DOHH2 (cell line): Measurements from ENCODE around the gene MRTO4.
A peak's percentile ranks its signal among the peaks of the same experiment; 100 is the strongest.
"Not testable (repeated sequence)": the region's sequence is repeated elsewhere in the genome, so short reads cannot be mapped to it uniquely, and the experiment has no call there.

Experiments used
- H3F3A ChIP-seq: fragments of 200-600 bp; sonication (generic), shearing (Covaris generic); 2 replicates; pipeline ENCODE4 v1.6.0; 2016; ENCODE audit warnings: antibody characterized with exemption, mild to moderate bottlenecking; ENCODE audit not compliant: control insufficient read depth, insufficient read depth
- H3K27ac ChIP-seq: fragments of 200-600 bp; sonication (generic); 2 replicates; pipeline ENCODE4 v1.5.1; 2014; ENCODE audit warnings: low read depth, mild to moderate bottlenecking, low read length, moderate library complexity
- H3K27me3 ChIP-seq: fragments of 200-600 bp; sonication (generic); 2 replicates; pipeline ENCODE4 v1.6.1; 2014; ENCODE audit warnings: mild to moderate bottlenecking, low read length, mixed read lengths; ENCODE audit not compliant: control insufficient read depth
- H3K36me3 ChIP-seq: fragments of 200-600 bp; sonication (generic); 2 replicates; pipeline ENCODE4 v1.6.1; 2014; ENCODE audit warnings: mild to moderate bottlenecking, low read length, moderate library complexity, mixed read lengths; ENCODE audit not compliant: control insufficient read depth
- H3K4me1 ChIP-seq: fragments of 200-600 bp; sonication (generic); 2 replicates; pipeline ENCODE4 v1.6.1; 2014; ENCODE audit warnings: mild to moderate bottlenecking, low read length, mixed read lengths; ENCODE audit not compliant: control insufficient read depth
- H3K4me2 ChIP-seq: fragments of 200-600 bp; sonication (generic); 2 replicates; pipeline ENCODE4 v1.6.0; 2014; ENCODE audit warnings: mild to moderate bottlenecking, low read length, moderate library complexity
- H3K4me3 ChIP-seq: fragments of 200-600 bp; sonication (generic); 2 replicates; pipeline ENCODE4 v1.5.1; 2014; ENCODE audit warnings: mild to moderate bottlenecking, low read length, mixed read lengths
- H3K79me2 ChIP-seq: fragments of 200-600 bp; sonication (generic); 2 replicates; pipeline ENCODE4 v1.6.1; 2014; ENCODE audit warnings: mild to moderate bottlenecking, low read length, mixed read lengths; ENCODE audit not compliant: control insufficient read depth
- H3K9me2 ChIP-seq: fragments of 200-600 bp; sonication (generic); replicated peaks from 2 replicates; pipeline ENCODE4 v1.6.1; 2014; ENCODE audit warnings: mild to moderate bottlenecking, low read length, mixed read lengths; ENCODE audit not compliant: control insufficient read depth
- H3K9me3 ChIP-seq: fragments of 200-600 bp; sonication (generic); 2 replicates; pipeline ENCODE4 v1.6.1; 2014; ENCODE audit warnings: antibody characterized with exemption, low read length, mixed read lengths; ENCODE audit not compliant: control insufficient read depth, insufficient read depth
- H4K20me1 ChIP-seq: fragments of 200-600 bp; sonication (generic); 2 replicates; pipeline ENCODE4 v1.6.0; 2014; ENCODE audit warnings: low read depth, mild to moderate bottlenecking, antibody characterized with exemption, low read length, moderate library complexity; ENCODE audit not compliant: control insufficient read depth, insufficient read depth
- EZH2phosphoT487 ChIP-seq: fragments of 200-600 bp; sonication (generic); IDR thresholded peaks from 2 replicates; pipeline ENCODE4 v1.6.1; 2017; ENCODE audit warnings: borderline replicate concordance, mild to moderate bottlenecking, antibody characterized with exemption, low read length, moderate library complexity, mixed read lengths
- TF ChIP-seq, protein P1 (sequence below): fragments of 200-600 bp; sonication (generic); IDR thresholded peaks from one replicate; pipeline ENCODE4 v1.5.1; 2014; ENCODE audit warnings: antibody characterized with exemption, mild to moderate bottlenecking, low read depth, low read length; ENCODE audit not compliant: poor library complexity, severe bottlenecking

The MRTO4 gene

DNA sequence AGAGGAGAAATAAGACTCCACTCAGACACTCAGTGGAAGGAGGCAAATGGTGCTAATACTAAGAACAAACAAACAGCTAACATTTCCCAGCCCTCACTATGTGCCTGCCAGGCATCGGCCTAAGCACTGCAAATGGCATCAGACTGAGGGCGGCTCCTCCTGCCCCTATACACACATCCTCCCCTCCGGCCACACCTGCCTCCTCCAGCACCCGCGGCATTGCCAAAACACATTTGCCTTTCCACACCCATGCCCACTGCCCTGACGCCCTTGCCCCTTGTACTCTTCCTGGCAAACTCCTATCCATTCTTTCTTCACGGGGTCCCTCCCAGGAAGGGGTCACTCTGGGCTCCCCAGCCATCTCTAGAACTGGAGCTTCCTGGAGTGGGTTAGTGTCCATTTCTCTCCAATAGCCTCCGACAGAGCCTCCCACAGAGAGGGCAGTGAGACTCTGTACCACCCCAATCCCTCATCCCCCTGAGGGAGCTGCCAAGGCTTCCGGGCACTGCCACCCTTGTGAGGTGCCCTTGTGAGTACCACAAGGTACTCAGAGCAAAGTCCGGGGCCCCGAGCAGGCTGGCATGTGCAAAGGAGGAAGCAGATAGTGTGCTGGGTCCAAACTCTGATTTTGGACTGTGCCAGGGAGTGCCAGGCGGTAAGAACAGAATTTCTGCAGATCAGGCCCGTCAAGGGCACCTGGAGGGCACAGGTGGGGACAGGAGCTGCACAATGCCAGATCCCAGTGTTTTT lies 36.0 kb downstream of the MRTO4 start:
- H3K9me3 ChIP-seq: no peaks in the 10 kb centered on the region
- no peak overlapping the region for H3K4me3 ChIP-seq
- H3K36me3 ChIP-seq: no peaks in the 10 kb centered on the region
- no peaks in the 10 kb centered on the region for H3K9me2 ChIP-seq
- H3K27me3 ChIP-seq: peaks cover 3% of the 10 kb centered on the region
- no peak overlapping the region for H3K27ac ChIP-seq
- H3K4me1 ChIP-seq: no peaks in the 10 kb centered on the region
- no peak for TF ChIP-seq EZH2phosphoT487
- TF ChIP-seq, protein P1, sequence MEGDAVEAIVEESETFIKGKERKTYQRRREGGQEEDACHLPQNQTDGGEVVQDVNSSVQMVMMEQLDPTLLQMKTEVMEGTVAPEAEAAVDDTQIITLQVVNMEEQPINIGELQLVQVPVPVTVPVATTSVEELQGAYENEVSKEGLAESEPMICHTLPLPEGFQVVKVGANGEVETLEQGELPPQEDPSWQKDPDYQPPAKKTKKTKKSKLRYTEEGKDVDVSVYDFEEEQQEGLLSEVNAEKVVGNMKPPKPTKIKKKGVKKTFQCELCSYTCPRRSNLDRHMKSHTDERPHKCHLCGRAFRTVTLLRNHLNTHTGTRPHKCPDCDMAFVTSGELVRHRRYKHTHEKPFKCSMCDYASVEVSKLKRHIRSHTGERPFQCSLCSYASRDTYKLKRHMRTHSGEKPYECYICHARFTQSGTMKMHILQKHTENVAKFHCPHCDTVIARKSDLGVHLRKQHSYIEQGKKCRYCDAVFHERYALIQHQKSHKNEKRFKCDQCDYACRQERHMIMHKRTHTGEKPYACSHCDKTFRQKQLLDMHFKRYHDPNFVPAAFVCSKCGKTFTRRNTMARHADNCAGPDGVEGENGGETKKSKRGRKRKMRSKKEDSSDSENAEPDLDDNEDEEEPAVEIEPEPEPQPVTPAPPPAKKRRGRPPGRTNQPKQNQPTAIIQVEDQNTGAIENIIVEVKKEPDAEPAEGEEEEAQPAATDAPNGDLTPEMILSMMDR: no peak
- no peaks in the 10 kb centered on the region for H4K20me1 ChIP-seq
- no peaks in the 10 kb centered on the region for H3K79me2 ChIP-seq
- H3F3A ChIP-seq: no peaks in the 10 kb centered on the region
- H3K4me2 ChIP-seq: no peak overlapping the region

- Histone ChIP-seq H3K4me2 (peak within 1 kb of the TSS; percentile 51), H3K4me3 (peak within 1 kb of the TSS; percentile 41; the same call in 1 of the 2 replicates)
- H3K79me2 ChIP-seq, H3K27me3 ChIP-seq, H3K4me1 ChIP-seq, H3K27ac ChIP-seq, H3K9me2 ChIP-seq, H4K20me1 ChIP-seq, H3F3A ChIP-seq, H3K36me3 ChIP-seq, H3K9me3 ChIP-seq: not testable (repeated sequence)
Observed at GRCh38 chr1:19288324-19289241, 37.0 kb downstream of the MRTO4 start, which contains the start of gene AKR7A3. Gene AKR7A3 (minus strand): TSS chr1:19288770. CDS start chr1:19288709, 61 bp downstream.

DNA sequence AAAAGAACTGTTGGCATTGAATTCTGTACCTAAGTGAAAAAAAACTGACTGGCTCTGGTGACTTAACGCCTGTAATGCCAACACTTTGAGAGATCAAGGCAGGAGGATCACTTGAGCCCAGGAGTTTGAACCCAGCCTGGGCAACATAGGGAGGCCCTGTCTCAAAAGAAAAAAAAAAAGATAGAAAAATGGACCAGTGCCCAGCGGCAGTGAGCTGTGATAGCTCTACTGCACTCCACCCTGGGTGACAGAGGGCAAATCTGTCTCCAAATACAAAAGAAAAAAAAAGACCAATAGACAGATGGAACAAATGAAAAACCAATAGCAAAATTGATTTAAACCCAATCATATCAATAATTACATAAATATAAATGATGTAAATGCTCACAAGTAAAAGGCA lies 37.6 kb downstream of the MRTO4 start:
- H3K4me1 ChIP-seq: no peaks in the 10 kb centered on the region
- TF ChIP-seq, protein P1: no peak
- TF ChIP-seq EZH2phosphoT487: no peak
- H3K27ac ChIP-seq: no peak overlapping the region
- H3F3A ChIP-seq: no peaks in the 10 kb centered on the region
- 0 out of 2 replicates have a peak overlapping the region, but pooled peaks have one; percentile 41 for H3K4me3 ChIP-seq
- peak overlapping the region; percentile 51 for H3K4me2 ChIP-seq
- H3K9me2 ChIP-seq: no peaks in the 10 kb centered on the region
- H3K36me3 ChIP-seq: no peaks in the 10 kb centered on the region
- H3K27me3 ChIP-seq: peaks cover 3% of the 10 kb centered on the region
- no peaks in the 10 kb centered on the region for H4K20me1 ChIP-seq
- peaks cover 1% of the 10 kb centered on the region for H3K9me3 ChIP-seq
- H3K79me2 ChIP-seq: no peaks in the 10 kb centered on the region
